Muscle layer of colon (tissue), 2 donors: ENCODE data around the gene LCNL1.
"Not testable (repeated sequence)": the region's sequence is repeated elsewhere in the genome, so short reads cannot be mapped to it uniquely, and the experiment has no call there.

Source experiments
- H3K27ac ChIP-seq: one replicate; pipeline ENCODE4 v1.7.0; 2013; ENCODE audit warnings: low read depth, mild to moderate bottlenecking, low read length, moderate library complexity
- H3K27me3 ChIP-seq, 2 donors: one replicate each; pipeline ENCODE4 v1.7.0; 2013; ENCODE audit warnings: low read length in 2 of 2, mild to moderate bottlenecking in 2 of 2; ENCODE audit not compliant: insufficient read depth in 2 of 2, control insufficient read depth in 1 of 2
- H3K36me3 ChIP-seq: one replicate; pipeline ENCODE4 v1.7.0; 2013; ENCODE audit warnings: mild to moderate bottlenecking, low read length; ENCODE audit not compliant: insufficient read depth
- H3K4me1 ChIP-seq: one replicate; pipeline ENCODE4 v1.7.0; 2013; ENCODE audit warnings: mild to moderate bottlenecking, low read length; ENCODE audit not compliant: insufficient read depth
- H3K4me3 ChIP-seq, 2 donors: one replicate each; pipeline ENCODE4 v1.7.0; 2013; ENCODE audit warnings: low read length in 2 of 2, low read depth in 1 of 2, mild to moderate bottlenecking in 1 of 2, moderate library complexity in 1 of 2
- H3K9ac ChIP-seq: one replicate; pipeline ENCODE4 v1.7.0; 2013; ENCODE audit warnings: low read length
- H3K9me3 ChIP-seq: one replicate; pipeline ENCODE4 v1.7.0; 2013; ENCODE audit warnings: mild to moderate bottlenecking, low read length
- donor health status: abdominal sarcoma.
- donor health status: Adenocarcinoma of cecum.

The LCNL1 gene

GRCh38 chr9:137028263-137029057 is 45.7 kb downstream of the LCNL1 start:
- Histone ChIP-seq H3K27ac (peak overlapping the region; percentile 52), H3K4me1 (peaks cover 27% of the 10 kb centered on the region), H3K9ac (no peak overlapping the region)

GRCh38 chr9:137029058-137029936 is 46.5 kb downstream of the LCNL1 start:
- no peaks in the 10 kb centered on the region for H3K36me3 ChIP-seq
- H3K9ac ChIP-seq = no peak overlapping the region
- peak overlapping the region in 1 of 2 donors; percentile 71 for H3K4me3 ChIP-seq
- no peaks in the 10 kb centered on the region for H3K27me3 ChIP-seq
- H3K27ac ChIP-seq = peak overlapping the region; percentile 52
- H3K9me3 ChIP-seq = no peaks in the 10 kb centered on the region
- peaks cover 27% of the 10 kb centered on the region for H3K4me1 ChIP-seq

More at GRCh38 chr9:137028263-137029057, 45.7 kb downstream of the LCNL1 start:
- no peaks in the 10 kb centered on the region for H3K9me3 ChIP-seq
- H3K36me3 ChIP-seq = no peaks in the 10 kb centered on the region
- H3K27me3 ChIP-seq = no peaks in the 10 kb centered on the region
- H3K4me3 ChIP-seq = peak overlapping the region; percentile 38 to 71

GRCh38 chr9:137030006-137030405 is 47.2 kb downstream of the LCNL1 start:
- H3K27me3 ChIP-seq = peaks cover 0 to 7% of the 10 kb centered on the region in 2 donors
- no peaks in the 10 kb centered on the region for H3K36me3 ChIP-seq
- peaks cover 27% of the 10 kb centered on the region for H3K4me1 ChIP-seq
- no peaks in the 10 kb centered on the region for H3K9me3 ChIP-seq
- H3K9ac ChIP-seq = no peak overlapping the region
- no peak overlapping the region for H3K27ac ChIP-seq
- no peak overlapping the region for H3K4me3 ChIP-seq

- H3K4me3 ChIP-seq = no peak overlapping the region
- peaks cover 2 to 7% of the 10 kb centered on the region in 2 donors for H3K27me3 ChIP-seq
- H3K4me1 ChIP-seq = peaks cover 27% of the 10 kb centered on the region
- H3K27ac ChIP-seq = no peak overlapping the region
- H3K9ac ChIP-seq = no peak overlapping the region
- H3K36me3 ChIP-seq = no peaks in the 10 kb centered on the region
- no peaks in the 10 kb centered on the region for H3K9me3 ChIP-seq
These were observed 48.0 kb downstream of the LCNL1 start for GRCh38 chr9:137030538-137031527.

- H3K27ac ChIP-seq = no peak within 1 kb of the TSS
- no peaks in the 10 kb centered on the region for H3K9me3 ChIP-seq
- H3K4me1 ChIP-seq = peaks cover 18% of the 10 kb centered on the region
- no peaks in the 10 kb centered on the region for H3K36me3 ChIP-seq
- peaks cover 3 to 7% of the 10 kb centered on the region in 2 donors for H3K27me3 ChIP-seq
- H3K9ac ChIP-seq = no peak within 1 kb of the TSS
- no peak within 1 kb of the TSS for H3K4me3 ChIP-seq
These were observed 49.3 kb downstream of the LCNL1 start, which contains the start of gene FUT7 for GRCh38 chr9:137031904-137032640. Gene FUT7 (minus strand): TSS chr9:137032088. CDS start chr9:137031991, 97 bp downstream.

- Histone ChIP-seq H3K27me3 (peaks cover 3 to 7% of the 10 kb centered on the region in 2 donors), H3K9ac (no peak overlapping the region), H3K36me3 (no peaks in the 10 kb centered on the region), H3K9me3 (no peaks in the 10 kb centered on the region), H3K4me3 (no peak overlapping the region), H3K4me1 (peaks cover 14% of the 10 kb centered on the region), H3K27ac (no peak overlapping the region)
These were observed 50.1 kb downstream of the LCNL1 start for GRCh38 chr9:137032858-137033257.

- H3K27ac ChIP-seq, H3K9ac ChIP-seq, H3K9me3 ChIP-seq, H3K27me3 ChIP-seq, H3K4me3 ChIP-seq, H3K36me3 ChIP-seq: not testable (repeated sequence)
- H3K4me1 ChIP-seq = peaks cover 13% of the 10 kb centered on the region
These were observed 50.7 kb downstream of the LCNL1 start for GRCh38 chr9:137033481-137033880.

GRCh38 chr9:137034039-137034708 is 51.4 kb downstream of the LCNL1 start:
- no peaks in the 10 kb centered on the region for H3K9me3 ChIP-seq
- peaks cover 6% of the 10 kb centered on the region for H3K36me3 ChIP-seq
- peaks cover 3 to 7% of the 10 kb centered on the region in 2 donors for H3K27me3 ChIP-seq
- H3K9ac ChIP-seq = no peak overlapping the region
- peaks cover 6% of the 10 kb centered on the region for H3K4me1 ChIP-seq
- no peak overlapping the region for H3K4me3 ChIP-seq
- no peak overlapping the region for H3K27ac ChIP-seq

- no peak overlapping the region for H3K27ac ChIP-seq
- H3K27me3 ChIP-seq = peaks cover 3 to 7% of the 10 kb centered on the region in 2 donors
- no peak overlapping the region for H3K4me3 ChIP-seq
- H3K36me3 ChIP-seq = peaks cover 9% of the 10 kb centered on the region
- H3K9me3 ChIP-seq = no peaks in the 10 kb centered on the region
- no peak overlapping the region for H3K9ac ChIP-seq
- no peaks in the 10 kb centered on the region for H3K4me1 ChIP-seq
These were observed 52.1 kb downstream of the LCNL1 start for GRCh38 chr9:137034709-137035506.
